ENCODE results near the gene GPR132.

- no peak for TF ChIP-seq POLR2A (IDR thresholded peaks at IDR 0.05; ENCODE audit: low read length)
- TF ChIP-seq GATA1 (IDR thresholded peaks at IDR 0.05; ENCODE audit: low read depth, low read length): no peak
Observed at GRCh38 chr14:105089746-105090492, 24.7 kb upstream of the GPR132 start.

Measured in erythroblast (primary cell).